MM.1S (cell line): ENCODE measurements around the gene NRG3.

Experiments
- CTCF ChIP-seq: fragments of 300-600 bp; sonication (generic); IDR thresholded peaks from 2 replicates; pipeline ENCODE4 v1.5.1; 2016; ENCODE audit warnings: antibody characterized with exemption, low read length, mixed read lengths
- EZH2 ChIP-seq: fragments of 300-600 bp; sonication (generic); optimal IDR thresholded peaks from 2 replicates; pipeline ENCODE3; 2017; ENCODE audit warnings: low read depth, mild to moderate bottlenecking, antibody characterized with exemption, low read length, mixed read lengths

GRCh38 chr10:82313401-82313800 is 438.4 kb downstream of the NRG3 start:
- no peak for TF ChIP-seq CTCF
- TF ChIP-seq EZH2: no peak
